GM18498 (cell line): ENCODE results near the gene SLC23A2.

ENCODE experiments used
- ATAC-seq: cut with Tn5 transposase; IDR thresholded peaks from one replicate; pipeline ENCODE4 v1.9.1; 2021; ENCODE audit warnings: mild to moderate bottlenecking, moderate library complexity; ENCODE audit not compliant: unreplicated experiment

Gene SLC23A2

DNA sequence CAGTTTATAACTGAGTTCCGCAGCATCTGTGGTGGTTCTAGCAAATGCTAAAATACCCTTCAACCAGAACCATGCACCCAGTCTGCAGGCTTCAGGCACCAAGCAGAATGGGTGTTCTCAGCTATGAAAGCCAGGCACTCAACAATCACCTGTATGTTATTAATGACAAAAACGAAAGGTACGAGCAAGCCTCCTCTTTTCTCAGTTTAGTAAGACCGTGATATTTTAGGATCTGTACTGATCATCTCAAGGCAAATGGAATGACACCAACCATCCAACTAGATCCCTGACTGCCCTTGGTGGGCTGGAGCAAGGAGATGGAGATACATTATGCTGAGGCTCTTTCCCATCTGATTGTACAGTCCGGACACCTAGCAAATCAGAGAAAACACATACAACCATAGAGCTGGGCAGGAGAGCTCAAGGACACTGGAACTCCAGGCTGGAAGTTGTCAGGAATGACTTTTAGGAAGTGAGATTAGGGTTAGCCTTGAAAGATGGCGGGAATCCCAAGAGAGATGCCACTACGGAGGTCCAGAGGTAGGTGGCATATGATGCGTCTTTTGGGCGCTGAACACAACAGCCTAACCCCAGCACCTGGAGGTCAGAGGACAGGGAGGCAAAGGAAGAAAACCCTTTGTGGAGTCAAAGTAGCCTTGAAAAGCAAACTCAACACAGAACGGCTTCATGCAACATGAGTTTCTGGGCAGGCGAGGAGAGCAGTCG, 33.4 kb downstream of the SLC23A2 start:
- ATAC-seq, result no peak

DNA sequence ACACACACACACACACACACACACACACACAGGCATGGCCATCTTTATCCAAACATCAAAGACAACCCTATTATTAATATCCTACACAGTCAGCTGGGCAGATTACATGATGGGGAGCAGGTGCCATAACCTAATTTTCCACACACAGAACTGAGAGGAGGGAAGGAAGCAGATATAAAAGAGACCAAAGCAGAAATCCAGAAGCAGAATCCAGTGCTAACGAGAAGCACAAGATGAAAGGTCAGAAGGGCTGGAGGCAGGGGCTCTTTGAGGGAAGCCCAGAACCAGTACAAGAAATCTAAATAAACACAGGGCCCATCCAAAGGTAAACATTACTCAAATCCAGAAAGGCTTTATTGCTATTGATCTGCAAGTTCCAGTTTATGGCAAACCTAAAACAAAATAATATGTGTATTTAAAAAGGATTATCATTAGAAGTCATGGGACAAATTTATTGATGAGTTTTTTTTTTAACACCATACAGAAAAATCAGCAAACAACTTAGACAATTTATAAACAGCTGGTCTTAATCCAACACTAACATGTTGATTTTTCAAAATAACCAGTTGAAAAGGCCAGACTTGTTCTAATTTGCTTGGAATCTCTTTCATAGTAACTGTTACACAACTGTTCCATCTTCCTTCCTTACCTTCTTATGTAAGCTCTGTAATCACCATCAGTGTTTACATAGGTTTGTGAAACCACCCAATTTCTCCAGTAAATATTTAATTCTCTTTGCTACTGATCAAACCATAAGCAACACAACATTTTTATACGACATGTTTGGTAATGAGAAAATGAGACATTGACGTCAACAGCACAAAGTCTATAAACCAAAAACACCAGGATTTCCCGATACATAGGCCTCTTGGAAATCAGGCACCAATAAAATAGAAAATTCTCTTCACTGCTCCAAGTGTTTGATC, 34.2 kb downstream of the SLC23A2 start:
- ATAC-seq, result no peak

DNA sequence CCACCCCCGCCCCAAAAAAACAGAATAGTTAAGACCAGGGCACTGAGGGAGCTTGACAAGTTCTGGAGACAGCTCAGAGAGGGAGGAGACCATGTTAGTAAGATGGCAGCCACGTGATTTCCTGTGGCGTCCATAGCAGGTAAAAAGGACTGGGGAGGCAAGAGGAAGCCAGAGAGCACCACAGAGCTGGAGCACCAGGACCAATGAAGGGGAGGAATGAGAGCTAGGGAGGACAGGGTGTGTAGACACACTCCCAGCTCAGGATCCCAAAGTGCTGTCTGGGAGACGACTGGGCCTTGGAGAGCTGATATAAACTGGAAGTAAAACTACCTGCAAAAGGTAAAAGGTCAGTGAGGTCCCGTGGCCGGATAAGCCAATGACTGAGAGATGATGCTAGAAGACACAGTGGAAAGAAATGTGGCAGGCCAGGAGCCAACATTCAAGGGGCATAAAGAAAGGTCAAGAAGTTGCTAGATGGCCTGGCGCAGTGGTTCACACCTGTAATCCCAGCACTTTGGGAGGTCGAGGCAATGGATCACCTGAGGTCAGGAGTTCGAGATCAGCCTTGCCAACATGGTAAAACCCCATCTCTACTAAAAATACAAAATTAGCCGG, 39.0 kb downstream of the SLC23A2 start:
- ATAC-seq, result no peak

DNA sequence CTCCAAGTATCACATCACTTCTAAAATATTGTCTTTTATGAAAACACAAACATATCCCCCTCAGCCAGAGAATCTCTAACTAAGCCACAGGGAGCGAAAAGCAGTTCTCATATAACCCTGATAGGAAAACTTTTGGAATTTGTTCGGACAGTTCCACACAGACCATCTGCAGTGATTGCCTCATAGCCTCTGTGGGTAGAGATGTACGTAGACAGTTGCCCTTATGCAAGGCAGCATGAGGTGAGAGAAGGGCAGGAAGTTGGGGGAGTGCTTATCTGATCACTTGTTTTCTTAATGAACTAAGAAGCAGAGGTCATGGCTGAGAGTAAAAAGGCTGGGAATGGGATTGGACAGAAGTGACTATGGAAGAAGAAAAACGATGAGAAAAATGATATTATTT, 39.6 kb downstream of the SLC23A2 start:
- ATAC-seq, result no peak

DNA sequence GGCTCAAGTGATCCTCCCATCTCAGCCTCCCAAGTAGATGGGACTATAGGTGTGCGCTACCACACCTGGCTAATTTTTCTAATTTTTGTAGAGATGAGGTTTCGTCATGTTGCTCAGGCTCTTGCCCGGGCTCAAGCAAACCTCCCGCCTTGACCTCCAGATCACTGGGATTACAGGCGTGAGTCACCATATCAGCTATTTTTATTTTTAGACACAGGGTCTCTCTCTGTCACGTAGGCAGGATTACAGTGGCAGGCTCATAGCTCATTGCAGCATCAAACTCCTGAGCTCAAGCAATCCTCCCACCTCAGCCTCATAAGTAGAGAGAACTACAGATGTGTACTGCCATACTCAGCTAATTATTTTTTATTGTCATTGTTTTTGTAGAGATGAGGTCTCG, 41.7 kb downstream of the SLC23A2 start:
- no peak for ATAC-seq

DNA sequence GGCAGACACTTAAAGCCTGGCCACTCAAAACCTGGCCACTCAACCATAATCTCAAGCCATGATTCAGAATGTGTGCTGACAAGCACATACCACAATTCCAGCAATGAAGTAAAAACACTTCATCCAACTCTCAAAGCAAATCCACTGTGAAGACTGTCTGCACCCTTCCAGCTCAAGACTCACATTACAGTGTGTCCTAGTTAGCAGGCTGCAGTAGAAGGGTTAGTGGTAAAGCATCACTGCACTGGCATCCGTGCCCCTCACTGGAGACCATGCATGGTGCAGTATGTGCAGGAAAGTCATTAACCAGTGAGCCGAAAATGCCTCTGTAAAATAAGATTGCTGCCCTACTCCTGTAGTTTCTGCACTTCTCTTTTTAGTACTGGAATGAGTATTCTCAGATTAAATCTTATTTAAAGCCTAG, 43.4 kb downstream of the SLC23A2 start:
- no peak for ATAC-seq

DNA sequence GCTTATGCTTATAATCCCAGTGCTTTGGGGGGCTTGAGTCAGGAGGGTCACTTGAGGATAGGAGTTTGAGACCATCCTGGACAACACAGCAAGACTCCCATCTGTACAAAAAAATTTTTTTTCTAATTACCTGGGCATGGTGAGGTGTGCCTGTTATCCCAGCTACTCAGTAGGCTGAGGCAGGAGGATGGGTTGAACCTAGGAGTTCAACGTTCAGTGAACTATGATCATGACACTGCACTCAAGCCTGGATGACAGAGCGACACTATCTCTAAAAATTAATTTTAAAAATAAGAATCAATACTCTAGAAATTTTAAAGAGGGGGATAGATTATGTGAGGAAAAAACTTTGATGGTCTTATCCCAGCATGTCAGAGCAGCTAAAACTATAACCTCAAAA, 44.1 kb downstream of the SLC23A2 start:
- no peak for ATAC-seq

DNA sequence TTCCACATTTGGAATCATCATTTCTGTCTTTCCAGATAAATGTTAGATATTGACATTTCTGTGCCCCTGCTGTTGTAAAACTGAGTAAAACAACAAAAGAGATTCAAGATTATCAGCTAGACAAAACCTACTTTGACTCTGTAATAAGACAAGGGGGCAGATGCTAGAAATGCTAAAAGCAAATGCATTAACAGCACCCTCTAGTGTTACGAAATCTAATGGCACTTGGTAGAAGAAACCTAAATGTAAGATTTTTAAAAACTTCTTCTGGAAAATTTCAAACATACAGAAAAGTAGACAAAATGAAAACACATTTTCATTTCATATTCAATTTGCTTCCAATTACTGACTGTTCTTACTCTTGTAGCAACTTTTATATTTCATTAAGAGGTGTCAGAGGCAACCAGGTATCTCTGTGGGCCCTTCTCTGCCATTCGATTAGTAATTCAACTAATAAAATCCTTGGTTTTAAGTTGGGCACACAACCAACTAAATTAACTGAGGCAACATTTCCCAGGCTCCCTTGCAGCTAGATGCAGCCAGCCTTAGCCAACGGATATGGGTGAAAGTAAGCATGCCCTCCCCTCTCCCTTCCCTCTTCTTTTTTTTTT, 45.0 kb downstream of the SLC23A2 start:
- no peak for ATAC-seq

DNA sequence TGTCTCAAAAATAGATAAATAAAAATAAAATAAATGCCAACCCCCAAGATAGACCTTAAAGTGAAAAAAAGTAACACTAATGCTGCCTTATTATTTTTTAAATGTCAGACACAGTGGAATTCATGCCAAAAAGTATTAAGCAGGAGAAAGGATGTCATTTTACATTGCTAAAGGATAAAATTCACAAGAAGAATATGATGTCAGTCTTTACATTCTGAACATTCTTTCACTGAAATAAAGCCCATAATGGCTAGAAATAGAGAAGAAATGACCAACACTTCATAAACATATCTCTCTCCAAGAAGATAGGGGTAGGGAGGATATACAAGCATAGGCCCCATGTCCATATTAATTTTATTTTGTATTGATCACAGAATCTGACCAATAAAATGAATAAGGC, 47.4 kb downstream of the SLC23A2 start:
- ATAC-seq, result no peak

DNA sequence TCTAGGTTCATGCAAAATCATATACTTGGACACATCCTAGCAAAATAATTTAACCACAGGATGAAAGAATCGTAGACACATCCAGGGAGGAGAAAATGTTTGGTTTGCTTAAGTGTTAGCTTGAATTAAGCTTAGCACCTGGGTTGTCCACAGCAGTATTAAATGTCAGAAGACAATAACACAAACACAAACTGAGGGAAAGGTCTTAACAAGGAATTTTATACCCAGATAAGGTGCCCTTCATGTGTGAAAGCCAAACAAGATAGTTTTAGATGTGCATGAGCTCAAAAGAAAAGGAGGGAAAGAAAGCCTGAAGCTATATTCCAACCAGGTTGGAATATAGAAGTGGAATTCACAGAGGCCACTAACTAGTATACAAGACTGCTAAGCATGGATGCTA, 49.1 kb downstream of the SLC23A2 start:
- no peak for ATAC-seq

DNA sequence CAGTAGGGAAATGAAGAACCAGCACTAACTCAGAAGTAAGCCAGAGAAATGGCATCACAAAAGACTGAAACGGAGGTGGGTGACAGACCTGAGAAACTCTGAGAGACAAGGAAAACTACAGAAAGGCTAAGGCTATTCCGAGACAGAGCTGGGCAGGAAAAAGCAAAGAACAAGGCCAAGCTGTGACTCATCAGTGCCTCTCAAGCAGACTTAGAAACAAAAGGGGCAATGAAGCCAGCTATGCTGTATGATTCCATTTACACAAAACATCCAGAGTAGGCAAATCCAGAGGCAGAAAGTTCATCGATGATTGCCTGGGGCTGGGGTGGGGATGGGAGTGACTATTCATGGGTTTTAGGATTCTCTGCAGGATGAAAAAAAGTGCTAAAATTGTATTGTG, 50.0 kb downstream of the SLC23A2 start:
- no peak for ATAC-seq

DNA sequence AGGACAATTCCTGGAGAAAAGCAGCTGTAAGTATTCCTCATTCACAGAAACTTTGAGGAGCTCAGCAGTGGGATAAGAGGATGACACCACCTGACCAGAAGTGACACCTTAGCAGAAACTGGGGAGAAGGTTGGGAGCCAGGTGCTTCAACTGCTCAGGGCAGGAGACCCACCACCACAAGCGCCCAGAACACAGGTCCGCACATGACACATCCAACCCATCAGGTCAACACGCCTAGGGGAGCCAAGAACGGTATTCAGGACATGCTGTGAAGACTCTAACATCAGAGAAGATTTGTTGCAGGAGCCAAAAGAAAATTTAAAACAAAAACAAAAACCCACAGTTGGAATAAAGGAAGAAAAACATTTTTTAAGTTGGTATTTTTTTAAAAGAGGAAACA, 50.5 kb downstream of the SLC23A2 start:
- no peak for ATAC-seq

DNA sequence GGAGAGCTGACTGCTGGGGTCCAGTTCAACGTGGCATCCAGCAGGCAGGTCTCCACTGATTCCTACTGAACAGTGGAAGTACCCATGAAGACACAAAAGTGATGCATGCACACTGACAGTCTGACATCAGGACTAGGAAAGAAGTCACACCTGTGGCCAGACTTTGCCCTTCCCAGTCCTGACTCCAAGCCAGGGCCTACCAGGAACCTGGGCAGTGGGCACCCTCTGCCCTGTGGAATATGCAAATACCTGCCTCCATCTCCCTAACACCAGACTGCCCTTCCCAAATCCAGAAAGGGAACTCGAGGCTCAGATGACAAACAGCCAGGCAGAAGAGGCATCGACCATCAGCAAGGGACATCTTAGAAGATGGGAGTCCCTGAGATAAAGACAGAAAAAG, 50.9 kb downstream of the SLC23A2 start:
- no peak for ATAC-seq

DNA sequence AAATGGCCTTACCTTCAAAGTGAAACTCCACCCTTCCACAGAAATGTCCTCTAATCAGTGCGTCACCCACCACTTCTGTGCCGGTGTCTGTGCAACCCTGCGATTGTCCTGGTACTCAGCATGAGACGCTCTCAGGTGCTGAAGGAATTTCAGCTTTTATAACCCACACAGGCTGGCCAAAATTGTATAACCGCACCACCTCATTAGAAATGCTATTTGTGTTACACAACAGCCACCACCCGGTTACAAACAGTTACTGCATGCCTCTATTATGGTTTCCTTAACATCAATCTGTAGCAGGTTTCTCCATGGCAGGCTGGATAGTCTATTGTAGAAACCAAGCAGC, 51.5 kb downstream of the SLC23A2 start:
- peak; percentile 71 for ATAC-seq

DNA sequence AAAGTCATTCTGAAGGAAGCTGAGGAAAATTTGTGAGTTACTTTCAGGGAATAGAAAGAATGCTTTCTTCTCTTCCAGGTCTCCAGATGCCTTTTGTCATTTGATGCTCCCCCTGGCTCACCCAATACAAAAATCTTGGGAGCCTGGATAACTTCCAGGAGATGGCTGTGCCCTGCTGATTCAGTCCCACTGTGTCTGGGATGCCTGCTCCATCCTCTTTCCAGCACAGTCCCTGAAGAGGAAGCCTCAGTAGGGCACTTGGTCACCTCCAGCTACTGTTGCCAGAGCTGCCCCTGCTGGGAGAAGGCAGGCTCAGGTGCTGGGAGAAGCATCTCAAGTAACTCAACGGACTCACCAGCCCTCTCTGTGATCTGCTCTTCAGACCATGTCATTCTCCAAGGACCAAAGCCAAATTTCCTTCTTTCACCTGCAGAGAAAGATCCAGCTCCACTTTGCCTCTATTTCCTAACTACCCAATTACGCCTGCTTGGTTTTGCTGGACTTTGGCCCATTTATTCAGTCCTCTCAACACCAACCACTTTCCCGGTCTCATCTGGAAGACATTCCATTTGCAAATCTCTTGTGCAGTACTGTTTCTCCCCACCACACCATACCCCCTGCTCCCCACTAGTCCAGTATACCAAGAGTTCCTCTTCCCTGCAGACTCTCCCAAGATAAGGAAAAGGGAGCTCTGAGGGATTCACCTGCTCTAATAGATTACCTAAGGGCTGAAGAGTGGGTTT, 53.3 kb downstream of the SLC23A2 start:
- no peak for ATAC-seq

DNA sequence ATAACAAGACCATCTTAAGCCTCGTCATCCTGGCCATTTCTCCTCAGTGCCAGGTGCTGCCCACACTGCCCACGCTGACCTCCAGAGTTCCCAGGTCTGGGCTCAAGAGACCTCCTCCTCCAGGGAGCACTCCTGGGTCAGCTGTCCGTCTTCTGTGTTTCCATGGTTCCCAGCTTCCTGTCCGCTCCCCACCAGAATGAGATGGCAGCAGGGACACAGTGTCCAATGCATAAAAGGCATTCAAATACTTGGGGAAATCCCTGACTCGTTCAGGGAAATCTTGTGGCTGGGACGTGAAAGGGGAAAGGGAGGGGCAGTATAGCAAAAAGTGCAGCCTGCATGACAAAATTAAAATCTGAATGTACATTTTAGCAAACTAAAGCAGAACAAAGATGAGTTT, 54.3 kb downstream of the SLC23A2 start:
- ATAC-seq, result no peak

DNA sequence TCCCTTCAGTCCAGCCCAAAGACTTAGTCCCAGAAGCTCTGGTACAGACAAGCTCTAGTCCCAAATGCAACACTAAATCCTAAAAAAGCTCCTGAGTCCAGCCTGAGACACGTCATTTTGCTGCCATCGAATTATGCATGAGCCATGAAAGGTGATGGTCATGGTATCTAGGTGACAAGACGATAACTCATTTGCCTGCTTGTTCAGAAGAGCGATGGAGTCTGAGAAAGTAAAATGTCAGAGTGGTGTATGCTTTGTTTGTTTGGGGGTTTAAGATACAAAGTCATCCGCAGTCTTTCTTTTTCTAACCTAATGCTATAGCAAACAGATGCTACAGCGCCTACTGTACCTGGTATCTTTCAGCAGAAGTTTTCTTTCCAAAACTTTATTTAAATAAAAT, 54.7 kb downstream of the SLC23A2 start:
- no peak for ATAC-seq

DNA sequence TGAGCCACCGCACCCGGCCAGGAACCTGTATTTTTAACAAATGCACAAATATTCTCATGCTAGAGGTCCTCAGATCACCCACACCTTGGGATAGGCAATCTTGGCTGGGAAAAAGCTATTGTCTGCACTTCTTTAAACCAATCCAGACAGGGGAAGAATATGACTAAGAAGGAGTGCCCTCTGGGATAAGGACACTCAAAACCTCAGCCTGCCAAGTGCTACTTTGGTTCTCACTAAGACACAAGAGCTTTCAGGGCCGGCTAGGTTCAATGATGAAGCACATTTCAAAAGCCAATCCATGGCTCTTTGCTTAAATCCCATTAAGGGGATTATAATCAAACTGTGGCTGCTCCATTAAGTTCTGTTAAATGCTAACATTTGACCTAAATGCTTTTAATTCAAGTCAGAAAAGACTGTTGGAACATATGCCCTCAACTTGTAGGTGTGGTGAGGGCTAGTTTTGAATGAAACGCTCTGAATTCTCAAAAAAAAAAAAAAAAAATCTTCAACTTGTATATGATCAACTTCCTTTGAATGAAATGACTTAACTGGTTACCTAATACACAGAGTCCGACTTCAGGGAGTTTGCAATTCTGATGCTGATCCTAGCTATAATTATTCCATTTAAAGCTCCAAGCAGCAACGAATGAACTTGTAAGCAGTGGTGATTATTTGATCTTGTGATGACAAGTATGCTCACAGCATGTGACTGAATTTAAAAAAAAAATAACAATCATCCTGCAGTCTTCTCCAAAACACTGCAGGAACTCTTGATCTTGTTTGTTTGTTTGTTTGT, 56.6 kb downstream of the SLC23A2 start:
- ATAC-seq, result no peak

DNA sequence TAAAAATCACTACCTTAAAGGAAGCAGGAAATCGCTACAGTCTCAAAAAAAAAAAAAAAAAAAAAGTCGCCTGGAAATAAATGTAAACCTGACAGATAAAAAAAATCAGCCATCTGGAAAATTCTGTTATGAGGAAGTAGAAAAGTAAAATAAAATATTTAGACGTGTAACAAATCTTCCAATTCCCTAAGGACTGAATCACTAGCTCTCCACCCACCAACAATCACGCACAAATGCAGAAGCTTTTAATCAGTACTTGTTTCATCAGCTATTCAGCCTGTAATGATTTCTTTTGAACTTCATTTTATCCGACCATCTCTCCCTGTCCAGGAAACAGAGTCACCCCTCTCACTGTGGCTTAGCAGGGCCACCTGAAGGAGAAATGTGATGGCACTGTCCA, 59.0 kb downstream of the SLC23A2 start:
- ATAC-seq, result no peak
